ENCODE data around the gene TAAR6. TPM values are rescaled to one million over a fixed set of nuclear protein-coding genes. Genes with fewer than 3 reads are reported as not detected.
"Not testable (repeated sequence)": the region's sequence is repeated elsewhere in the genome, so short reads cannot be mapped to it uniquely, and the experiment has no call there.

Gene TAAR6
- total RNA-seq, 2 experiments from 2014 or later, result not detected

DNA sequence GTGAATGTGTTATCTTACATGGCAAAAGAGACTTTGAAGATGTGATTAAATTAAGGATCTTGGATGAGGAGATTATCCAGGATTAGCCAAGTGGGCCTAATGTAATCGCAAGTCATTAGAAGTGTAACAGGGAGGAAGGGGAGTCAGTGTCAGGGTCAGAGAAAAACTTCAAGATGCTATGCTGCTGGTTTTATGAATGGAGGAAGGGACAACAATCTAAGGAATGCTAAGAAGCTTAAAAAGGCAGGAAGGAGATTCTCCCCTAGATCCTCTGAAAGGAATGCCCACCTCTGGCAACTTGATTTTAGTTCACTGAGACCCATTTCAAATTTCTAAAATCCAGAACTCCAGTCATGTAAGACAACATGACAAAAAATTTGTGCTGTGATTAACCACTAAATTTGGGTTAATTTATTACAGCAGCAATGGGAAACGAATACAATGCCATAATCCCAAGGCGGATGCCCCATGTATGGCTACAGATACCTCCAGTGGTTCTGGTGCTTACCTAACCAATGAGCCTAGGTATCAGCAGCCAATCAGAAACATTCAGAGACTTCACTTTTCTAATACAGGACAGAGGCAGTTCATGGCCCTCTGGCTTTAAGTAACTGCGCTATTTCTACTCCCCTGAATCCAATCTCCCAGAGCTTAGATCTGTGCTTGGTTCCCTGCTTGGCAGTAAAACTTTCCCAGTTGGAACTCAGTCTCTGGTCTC lies 21.2 kb upstream of the TAAR6 start:
- H3K27me3 Mint-ChIP-seq, result peaks cover 16% of the 10 kb centered on the region
- DNase-seq (no peak), ATAC-seq (no peak)
- H3K4me3 Mint-ChIP-seq, result no peak overlapping the region
- ChIA-PET CTCF (interaction anchor here (0.7 kb wide), 1 partner anchor 67 kb away, joined by 3 read pairs; no protein-coding TSS in a partner anchor), POLR2A (no interaction called here)
- H3K9me3 Mint-ChIP-seq (ENCODE audit: low read depth), result no peaks in the 10 kb centered on the region
- intact Hi-C loops (cut with DNase I, micrococcal nuclease), result no loop called here
- no peaks in the 10 kb centered on the region for H3K4me1 Mint-ChIP-seq
- no peaks in the 10 kb centered on the region for H3K36me3 Mint-ChIP-seq (ENCODE audit: low read depth)
- H3K27ac Mint-ChIP-seq, result no peak overlapping the region

GRCh38 chr6:132551214-132551613 lies 18.9 kb upstream of the TAAR6 start:
- peaks cover 21% of the 10 kb centered on the region for H3K27me3 Mint-ChIP-seq
- no peak overlapping the region for H3K4me3 Mint-ChIP-seq
- intact Hi-C loops (cut with DNase I, micrococcal nuclease), result no loop called here
- H3K36me3 Mint-ChIP-seq (ENCODE audit: low read depth), result no peaks in the 10 kb centered on the region
- DNase-seq (no peak), ATAC-seq (no peak)
- no peak overlapping the region for H3K27ac Mint-ChIP-seq
- ChIA-PET CTCF (interaction anchor here (0.6 kb wide), 1 partner anchor 418 kb away, joined by 3 read pairs; no protein-coding TSS in a partner anchor), POLR2A (no interaction called here)
- no peaks in the 10 kb centered on the region for H3K9me3 Mint-ChIP-seq (ENCODE audit: low read depth)
- no peaks in the 10 kb centered on the region for H3K4me1 Mint-ChIP-seq

DNA sequence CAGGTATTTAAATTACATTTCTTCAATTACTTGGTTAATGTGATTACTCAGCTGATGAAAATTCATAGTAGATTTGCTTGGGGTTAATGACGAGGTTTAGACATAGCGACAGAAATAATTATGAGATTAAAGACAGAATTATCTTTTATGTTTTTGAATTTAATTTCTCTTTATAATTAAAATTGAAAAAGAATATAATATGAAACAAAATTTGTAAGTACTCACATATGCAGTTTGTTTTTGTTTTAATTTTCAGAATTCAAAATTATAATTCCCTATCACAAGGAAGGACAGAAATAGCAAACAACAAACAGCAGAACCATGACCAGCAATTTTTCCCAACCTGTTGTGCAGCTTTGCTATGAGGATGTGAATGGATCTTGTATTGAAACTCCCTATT lies 17.8 kb upstream of the TAAR6 start, which contains the start of gene TAAR8:
TAAR8 (plus strand) TSS at position 301 of the 400 bp plus-strand sequence; CDS start at position 322, 21 bp downstream.
- H3K36me3 Mint-ChIP-seq (ENCODE audit: low read depth), result no peaks in the 10 kb centered on the region
- no peak for ATAC-seq
- no peaks in the 10 kb centered on the region for H3K4me1 Mint-ChIP-seq
- intact Hi-C loops (cut with DNase I, micrococcal nuclease), result no loop called here
- POLR2A ChIA-PET, result no interaction called here
- CTCF ChIA-PET, result no interaction called here
- peaks cover 22% of the 10 kb centered on the region for H3K27me3 Mint-ChIP-seq
- H3K4me3 Mint-ChIP-seq, result no peak within 1 kb of the TSS
- DNase-seq, result no peak
- no peaks in the 10 kb centered on the region for H3K9me3 Mint-ChIP-seq (ENCODE audit: low read depth)
- H3K27ac Mint-ChIP-seq, result no peak within 1 kb of the TSS

- intact Hi-C loops (cut with DNase I, micrococcal nuclease); H3K4me3 Mint-ChIP-seq; CTCF ChIA-PET; ATAC-seq; POLR2A ChIA-PET; H3K36me3 Mint-ChIP-seq (ENCODE audit: low read depth); H3K9me3 Mint-ChIP-seq (ENCODE audit: low read depth); H3K4me1 Mint-ChIP-seq; DNase-seq; H3K27ac Mint-ChIP-seq: not testable (repeated sequence)
- H3K27me3 Mint-ChIP-seq, result peaks cover 25% of the 10 kb centered on the region
Measured at GRCh38 chr6:132560087-132560486, 10.0 kb upstream of the TAAR6 start.

- H3K4me1 Mint-ChIP-seq, result no peaks in the 10 kb centered on the region
- ChIA-PET CTCF (no interaction called here), POLR2A (no interaction called here)
- H3K9me3 Mint-ChIP-seq (ENCODE audit: low read depth), result no peaks in the 10 kb centered on the region
- H3K27me3 Mint-ChIP-seq, result peaks cover 18% of the 10 kb centered on the region
- DNase-seq, result no peak
- no peak for ATAC-seq
- H3K36me3 Mint-ChIP-seq (ENCODE audit: low read depth), result no peaks in the 10 kb centered on the region
- H3K27ac Mint-ChIP-seq, result no peak overlapping the region
- intact Hi-C loops (cut with DNase I, micrococcal nuclease), result no loop called here
- H3K4me3 Mint-ChIP-seq, result no peak overlapping the region
Measured at GRCh38 chr6:132566404-132566803, 3.7 kb upstream of the TAAR6 start.

- Mint-ChIP-seq H3K9me3 (ENCODE audit: low read depth) (no peaks in the 10 kb centered on the region), H3K27me3 (peaks cover 18% of the 10 kb centered on the region), H3K36me3 (ENCODE audit: low read depth) (no peaks in the 10 kb centered on the region), H3K27ac (no peak overlapping the region), H3K4me1 (no peaks in the 10 kb centered on the region), H3K4me3 (no peak overlapping the region)
- CTCF ChIA-PET, result no interaction called here
- ATAC-seq (no peak), DNase-seq (no peak)
- intact Hi-C loops (cut with DNase I, micrococcal nuclease), result no loop called here
- POLR2A ChIA-PET, result no interaction called here
Measured at GRCh38 chr6:132567566-132567965, 2.6 kb upstream of the TAAR6 start.

DNA sequence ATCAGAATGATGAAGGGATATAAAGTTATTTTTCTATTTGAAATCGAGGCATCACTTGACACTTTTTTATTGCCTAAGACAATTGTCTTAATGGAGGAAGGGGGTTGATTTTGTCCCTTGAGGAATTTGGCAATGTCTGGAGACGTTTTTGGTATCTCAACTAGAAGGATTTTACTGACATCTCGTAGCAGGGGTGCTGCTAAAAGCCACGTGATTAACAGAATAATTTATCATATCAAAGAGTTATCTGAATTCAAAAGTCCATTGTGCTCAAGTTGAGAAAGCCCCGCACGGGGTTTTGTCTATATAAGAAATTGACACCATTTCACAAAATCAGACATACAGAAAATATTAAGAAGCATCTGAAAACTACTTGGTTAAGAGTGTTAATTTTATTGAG lies 1.5 kb upstream of the TAAR6 start:
- ATAC-seq, result no peak
- intact Hi-C loops (cut with DNase I, micrococcal nuclease), result no loop called here
- H3K27ac Mint-ChIP-seq, result no peak overlapping the region
- POLR2A ChIA-PET, result no interaction called here
- H3K36me3 Mint-ChIP-seq (ENCODE audit: low read depth), result no peaks in the 10 kb centered on the region
- H3K4me3 Mint-ChIP-seq, result no peak overlapping the region
- CTCF ChIA-PET, result no interaction called here
- no peaks in the 10 kb centered on the region for H3K9me3 Mint-ChIP-seq (ENCODE audit: low read depth)
- H3K4me1 Mint-ChIP-seq, result no peaks in the 10 kb centered on the region
- no peak for DNase-seq
- H3K27me3 Mint-ChIP-seq, result peaks cover 18% of the 10 kb centered on the region

GRCh38 chr6:132569170-132569569 lies 952 bp upstream of the TAAR6 start:
- no peak for DNase-seq
- POLR2A ChIA-PET, result no interaction called here
- no peak overlapping the region for H3K27ac Mint-ChIP-seq
- intact Hi-C loops (cut with DNase I, micrococcal nuclease), result no loop called here
- no peak overlapping the region for H3K4me3 Mint-ChIP-seq
- no peaks in the 10 kb centered on the region for H3K4me1 Mint-ChIP-seq
- no peaks in the 10 kb centered on the region for H3K9me3 Mint-ChIP-seq (ENCODE audit: low read depth)
- no peak for ATAC-seq
- H3K27me3 Mint-ChIP-seq, result peaks cover 20% of the 10 kb centered on the region
- no peaks in the 10 kb centered on the region for H3K36me3 Mint-ChIP-seq (ENCODE audit: low read depth)
- CTCF ChIA-PET, result no interaction called here

GRCh38 chr6:132571774-132572173 lies 1.7 kb downstream of the TAAR6 start:
- ChIA-PET POLR2A (no interaction called here), CTCF (no interaction called here)

GRCh38 chr6:132584698-132585097 lies 14.6 kb downstream of the TAAR6 start:
- Mint-ChIP-seq H3K4me1 (no peaks in the 10 kb centered on the region), H3K9me3 (ENCODE audit: low read depth) (no peaks in the 10 kb centered on the region), H3K36me3 (ENCODE audit: low read depth) (no peaks in the 10 kb centered on the region), H3K27me3 (peaks cover 23% of the 10 kb centered on the region), H3K27ac (no peak overlapping the region), H3K4me3 (no peak overlapping the region)
- no peak for ATAC-seq
- no peak for DNase-seq
- ChIA-PET POLR2A (no interaction called here), CTCF (no interaction called here)
- intact Hi-C loops (cut with DNase I, micrococcal nuclease), result no loop called here

More at GRCh38 chr6:132571774-132572173, 1.7 kb downstream of the TAAR6 start:
- Mint-ChIP-seq H3K36me3 (ENCODE audit: low read depth) (no peaks in the 10 kb centered on the region), H3K27ac (no peak overlapping the region), H3K27me3 (peaks cover 16% of the 10 kb centered on the region), H3K4me3 (no peak overlapping the region), H3K9me3 (ENCODE audit: low read depth) (no peaks in the 10 kb centered on the region), H3K4me1 (no peaks in the 10 kb centered on the region)
- no peak for DNase-seq
- no peak for ATAC-seq
- intact Hi-C loops (cut with DNase I, micrococcal nuclease), result no loop called here

- no peaks in the 10 kb centered on the region for H3K4me1 Mint-ChIP-seq
- no peak for ATAC-seq
- no peak overlapping the region for H3K4me3 Mint-ChIP-seq
- ChIA-PET CTCF (no interaction called here), POLR2A (no interaction called here)
- no peak overlapping the region for H3K27ac Mint-ChIP-seq
- DNase-seq, result no peak
- intact Hi-C loops (cut with DNase I, micrococcal nuclease), result no loop called here
- peaks cover 16% of the 10 kb centered on the region for H3K27me3 Mint-ChIP-seq
- H3K9me3 Mint-ChIP-seq (ENCODE audit: low read depth), result no peaks in the 10 kb centered on the region
- H3K36me3 Mint-ChIP-seq (ENCODE audit: low read depth), result no peaks in the 10 kb centered on the region
Measured at GRCh38 chr6:132587424-132587823, 17.3 kb downstream of the TAAR6 start.

DNA sequence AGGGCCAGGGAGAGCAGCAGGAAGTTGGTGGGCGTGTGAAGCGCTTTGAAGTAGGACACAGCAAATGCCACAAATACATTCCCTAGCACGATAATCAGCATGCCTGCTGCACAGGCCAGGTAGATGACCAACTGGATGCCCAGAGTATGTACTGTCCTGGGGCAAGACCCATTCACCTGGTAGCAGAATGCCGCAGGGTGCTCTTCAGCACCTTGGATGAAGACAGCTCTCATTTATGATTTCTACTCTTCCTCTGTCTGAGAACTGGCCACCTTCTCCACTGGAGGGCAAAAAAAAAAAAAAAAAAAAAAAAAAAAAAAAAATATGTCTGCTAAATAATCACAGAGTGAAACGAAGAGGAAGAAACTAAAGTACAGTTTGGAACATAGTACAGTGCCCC lies 19.3 kb downstream of the TAAR6 start, which contains the start of gene TAAR5:
TAAR5 (minus strand) TSS at position 288 of the 400 bp plus-strand sequence; CDS start at position 233, 55 bp downstream.
- peaks cover 19% of the 10 kb centered on the region for H3K27me3 Mint-ChIP-seq
- H3K27ac Mint-ChIP-seq, result no peak within 1 kb of the TSS
- CTCF ChIA-PET, result interaction anchor here (1.3 kb wide), 1 partner anchor 11 kb away, joined by 5 read pairs; no protein-coding TSS in a partner anchor

More for the DNA sequence above, 19.3 kb downstream of the TAAR6 start, which contains the start of gene TAAR5:
- DNase-seq (no peak), ATAC-seq (no peak)
- Mint-ChIP-seq H3K9me3 (ENCODE audit: low read depth) (no peaks in the 10 kb centered on the region), H3K36me3 (ENCODE audit: low read depth) (no peaks in the 10 kb centered on the region), H3K4me3 (no peak within 1 kb of the TSS), H3K4me1 (no peaks in the 10 kb centered on the region)
- POLR2A ChIA-PET, result interaction anchor here (0.6 kb wide), 1 partner anchor 244 kb away, joined by 10 read pairs; no protein-coding TSS in a partner anchor
- intact Hi-C loops (cut with DNase I, micrococcal nuclease), result no loop called here

Data from activated CD4-positive, alpha-beta T cell treated with anti-CD3 and anti-CD28 coated beads for 36 hours (primary cell).